ENCODE measurements around the gene MEP1A.
"Not testable (repeated sequence)": the region's sequence is repeated elsewhere in the genome, so short reads cannot be mapped to it uniquely, and the experiment has no call there.

Gene MEP1A, protein sequence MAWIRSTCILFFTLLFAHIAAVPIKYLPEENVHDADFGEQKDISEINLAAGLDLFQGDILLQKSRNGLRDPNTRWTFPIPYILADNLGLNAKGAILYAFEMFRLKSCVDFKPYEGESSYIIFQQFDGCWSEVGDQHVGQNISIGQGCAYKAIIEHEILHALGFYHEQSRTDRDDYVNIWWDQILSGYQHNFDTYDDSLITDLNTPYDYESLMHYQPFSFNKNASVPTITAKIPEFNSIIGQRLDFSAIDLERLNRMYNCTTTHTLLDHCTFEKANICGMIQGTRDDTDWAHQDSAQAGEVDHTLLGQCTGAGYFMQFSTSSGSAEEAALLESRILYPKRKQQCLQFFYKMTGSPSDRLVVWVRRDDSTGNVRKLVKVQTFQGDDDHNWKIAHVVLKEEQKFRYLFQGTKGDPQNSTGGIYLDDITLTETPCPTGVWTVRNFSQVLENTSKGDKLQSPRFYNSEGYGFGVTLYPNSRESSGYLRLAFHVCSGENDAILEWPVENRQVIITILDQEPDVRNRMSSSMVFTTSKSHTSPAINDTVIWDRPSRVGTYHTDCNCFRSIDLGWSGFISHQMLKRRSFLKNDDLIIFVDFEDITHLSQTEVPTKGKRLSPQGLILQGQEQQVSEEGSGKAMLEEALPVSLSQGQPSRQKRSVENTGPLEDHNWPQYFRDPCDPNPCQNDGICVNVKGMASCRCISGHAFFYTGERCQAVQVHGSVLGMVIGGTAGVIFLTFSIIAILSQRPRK

DNA sequence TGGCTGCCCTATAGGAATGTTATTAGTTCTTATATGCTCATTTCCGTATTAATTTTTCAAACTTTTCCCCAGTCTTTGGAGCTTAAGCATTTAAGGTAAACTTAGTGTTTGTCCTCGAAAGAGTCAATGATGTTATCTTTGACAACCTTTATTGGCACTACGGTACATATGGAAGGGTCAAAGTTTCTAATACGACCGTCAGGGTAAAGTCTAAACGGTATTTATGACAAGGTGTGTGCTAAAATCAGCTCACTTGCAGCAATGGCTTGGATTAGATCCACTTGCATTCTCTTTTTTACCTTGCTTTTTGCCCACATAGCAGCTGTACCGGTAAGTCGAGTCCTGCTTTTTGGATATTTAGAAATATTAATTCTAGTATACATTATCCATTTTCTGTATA lies at the start of gene MEP1A:
Gene MEP1A, plus strand, starts transcription at position 252 of the 400 bp plus-strand sequence. Its CDS starts 10 bp downstream, at position 262.
- Mint-ChIP-seq H3K36me3 (no peaks in the 10 kb centered on the region), H3K9me3 (no peaks in the 10 kb centered on the region), H3K27ac (no peak within 1 kb of the TSS), H3K27me3 (no peaks in the 10 kb centered on the region), H3K4me3 (no peak within 1 kb of the TSS), H3K4me1 (no peaks in the 10 kb centered on the region)
- CTCF ChIA-PET = no interaction called here
- no peak for DNase-seq

DNA sequence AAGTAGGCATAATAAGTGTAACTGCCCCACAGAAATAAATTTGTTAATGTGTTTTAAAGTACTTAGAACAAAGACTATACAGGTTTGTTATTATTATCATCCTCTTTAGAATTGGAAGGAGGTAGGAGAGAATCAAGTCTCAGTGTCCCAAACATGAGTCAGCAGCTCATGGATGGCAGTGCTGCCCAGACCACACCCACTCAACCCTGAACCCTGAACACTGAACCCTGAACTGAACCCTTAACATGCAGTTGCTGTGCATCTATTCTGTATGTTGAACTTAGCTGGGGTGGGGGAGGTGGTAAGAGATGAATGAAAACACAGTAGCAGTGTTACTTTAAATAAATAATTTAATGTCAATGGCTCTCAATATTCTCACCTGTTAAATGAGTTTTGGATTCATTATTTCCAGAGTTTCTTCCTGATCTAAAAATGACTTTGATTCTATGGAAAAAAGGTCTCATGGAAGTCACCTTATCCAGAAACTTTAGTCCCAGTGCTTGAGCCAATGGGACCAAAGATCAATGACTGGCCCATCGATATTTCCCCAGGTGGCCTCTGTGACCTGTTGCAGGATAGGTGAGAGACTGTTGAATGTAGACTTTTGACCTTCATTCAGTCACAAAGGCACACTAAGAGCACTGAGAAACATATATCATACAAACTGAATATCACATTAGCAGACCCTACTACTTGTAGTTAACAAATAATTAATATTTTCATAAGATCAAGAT lies 49.6 kb upstream of the MEP1A start:
- no peaks in the 10 kb centered on the region for H3K9me3 Mint-ChIP-seq
- CTCF ChIA-PET = no interaction called here
- H3K4me3 Mint-ChIP-seq = no peak overlapping the region
- peaks cover 3% of the 10 kb centered on the region for H3K27me3 Mint-ChIP-seq
- H3K4me1 Mint-ChIP-seq = no peaks in the 10 kb centered on the region
- DNase-seq = no peak
- no peak overlapping the region for H3K27ac Mint-ChIP-seq
- no peaks in the 10 kb centered on the region for H3K36me3 Mint-ChIP-seq

DNA sequence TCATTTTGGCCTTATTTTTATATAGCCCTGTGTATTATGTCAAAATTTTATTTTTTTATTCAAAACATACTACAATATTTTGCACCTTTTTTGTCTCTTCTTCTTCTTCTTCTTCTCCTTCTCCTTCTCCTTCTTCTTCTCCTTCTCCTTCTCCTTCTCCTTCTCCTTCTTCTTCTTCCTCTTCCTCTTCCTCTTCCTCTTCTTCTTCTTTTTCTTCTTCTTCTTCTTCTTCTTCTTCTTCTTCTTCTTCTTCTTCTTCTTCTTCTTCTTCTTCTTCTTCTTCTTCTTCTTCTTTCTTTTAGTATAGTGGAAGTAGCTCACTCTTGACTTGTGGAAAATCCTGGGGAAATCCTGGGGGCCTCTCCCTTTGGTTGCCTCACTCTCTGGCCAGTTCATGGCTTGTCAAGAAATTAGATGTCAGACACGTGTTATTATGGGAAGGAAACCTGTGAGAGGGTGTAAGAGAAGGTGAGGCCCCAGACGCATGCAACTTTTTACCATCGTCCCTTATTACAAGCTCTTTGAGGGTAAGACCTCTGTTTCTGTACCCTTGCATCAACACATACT lies 48.9 kb upstream of the MEP1A start:
- H3K36me3 Mint-ChIP-seq, H3K4me3 Mint-ChIP-seq, H3K9me3 Mint-ChIP-seq, H3K27ac Mint-ChIP-seq, H3K27me3 Mint-ChIP-seq, CTCF ChIA-PET, DNase-seq, H3K4me1 Mint-ChIP-seq: not testable (repeated sequence)

DNA sequence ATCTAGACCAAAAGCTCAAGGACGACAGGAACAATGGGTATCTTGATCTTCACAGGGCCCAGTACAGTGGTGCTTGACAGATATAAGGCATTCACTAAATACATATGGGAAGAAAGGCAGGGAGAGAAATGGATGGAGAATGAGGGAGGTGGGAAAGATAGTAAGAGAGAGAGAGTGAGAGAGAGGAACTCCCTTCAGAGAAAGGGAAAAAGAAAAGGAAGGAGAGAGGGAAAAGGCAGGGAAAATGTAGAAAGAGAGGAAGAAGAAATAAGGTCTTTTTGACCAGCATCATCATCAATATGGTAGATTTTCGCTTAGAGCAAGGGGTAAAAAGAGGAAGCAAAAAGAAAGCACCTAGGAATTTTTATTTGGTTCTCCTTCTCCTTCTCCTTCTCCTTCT lies 47.2 kb upstream of the MEP1A start:
- CTCF ChIA-PET = no interaction called here
- Mint-ChIP-seq H3K27ac (no peak overlapping the region), H3K4me1 (no peaks in the 10 kb centered on the region), H3K4me3 (no peak overlapping the region), H3K9me3 (no peaks in the 10 kb centered on the region), H3K27me3 (peaks cover 3% of the 10 kb centered on the region), H3K36me3 (no peaks in the 10 kb centered on the region)
- no peak for DNase-seq

DNA sequence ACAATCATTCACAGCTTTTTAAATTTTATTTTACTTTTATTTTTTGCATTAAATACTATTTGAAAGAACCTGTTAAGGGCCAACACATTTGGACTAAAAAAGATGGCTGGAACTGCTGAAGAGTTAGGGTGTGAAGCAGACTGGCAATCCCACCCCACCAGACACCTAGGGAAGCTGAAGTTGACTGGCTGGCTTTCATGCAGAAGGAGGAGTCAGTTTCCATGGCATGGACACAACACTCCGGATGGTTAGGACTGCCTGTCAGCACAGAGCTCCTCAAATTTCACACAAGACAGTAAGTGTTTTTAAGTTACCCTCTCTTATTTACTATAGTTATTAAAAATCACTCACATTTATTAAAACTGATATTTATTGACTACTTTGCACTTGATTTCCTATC lies 46.5 kb upstream of the MEP1A start, which contains the start of gene ANKRD66:
Gene ANKRD66, plus strand, starts transcription at position 238 of the 400 bp plus-strand sequence. CDS start 5,016 bp downstream, outside the sequence.
- CTCF ChIA-PET = no interaction called here

DNA sequence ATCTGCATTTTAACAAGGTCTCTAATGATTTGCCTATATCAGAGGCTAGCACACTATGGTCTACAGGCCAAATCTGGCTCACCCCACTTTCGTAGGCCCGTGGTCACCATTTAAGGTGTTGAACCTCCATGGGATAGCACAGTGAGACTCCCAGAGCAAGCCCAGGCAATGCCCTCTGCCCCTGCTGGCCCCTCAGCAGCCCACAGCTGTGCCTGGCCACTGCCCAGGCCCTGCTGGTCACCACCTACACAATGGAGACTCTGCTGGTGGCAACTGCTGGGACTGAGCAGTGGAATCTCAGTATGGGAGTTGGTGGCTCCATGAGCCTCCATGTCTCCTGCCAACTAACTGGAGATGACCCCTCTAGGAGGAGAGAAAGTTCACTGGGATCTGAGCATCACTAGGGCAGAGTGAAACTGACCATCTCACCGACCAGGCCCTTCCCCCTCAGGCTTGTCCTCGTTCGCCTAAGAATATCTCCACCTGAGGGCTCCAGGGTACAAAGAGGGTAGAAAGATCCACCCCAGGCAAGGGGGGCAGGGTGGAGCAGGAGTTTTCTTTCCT lies 44.2 kb upstream of the MEP1A start:
- no peak for DNase-seq
- CTCF ChIA-PET = no interaction called here
- Mint-ChIP-seq H3K9me3 (no peaks in the 10 kb centered on the region), H3K36me3 (no peaks in the 10 kb centered on the region), H3K4me1 (no peaks in the 10 kb centered on the region), H3K4me3 (no peak overlapping the region), H3K27me3 (peaks cover 3% of the 10 kb centered on the region), H3K27ac (no peak overlapping the region)

More for the DNA sequence above, 46.5 kb upstream of the MEP1A start, which contains the start of gene ANKRD66:
- Mint-ChIP-seq H3K4me3 (no peak within 1 kb of the TSS), H3K27me3 (peaks cover 3% of the 10 kb centered on the region), H3K4me1 (no peaks in the 10 kb centered on the region), H3K27ac (no peak within 1 kb of the TSS), H3K9me3 (no peaks in the 10 kb centered on the region), H3K36me3 (no peaks in the 10 kb centered on the region)
- no peak for DNase-seq

DNA sequence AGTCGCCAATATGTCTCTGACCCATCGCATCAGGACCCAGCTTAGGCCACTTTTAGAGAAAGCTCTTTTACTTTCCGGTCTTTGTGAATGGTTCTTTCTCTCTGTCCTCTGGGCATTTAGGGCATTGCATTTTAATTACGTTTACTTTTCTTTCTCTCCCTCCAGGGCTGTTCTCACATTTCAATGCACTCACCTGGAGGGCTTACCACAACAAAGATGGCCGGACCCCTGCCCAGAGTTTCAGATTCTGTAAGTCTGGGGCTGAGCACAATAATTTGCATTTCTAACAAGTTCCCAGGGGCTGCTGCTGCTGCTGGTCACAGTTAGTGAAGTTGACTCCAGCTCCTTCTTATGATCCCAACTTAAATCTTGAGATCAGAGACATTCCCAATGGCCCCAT lies 43.5 kb upstream of the MEP1A start:
- CTCF ChIA-PET = no interaction called here
- H3K9me3 Mint-ChIP-seq = no peaks in the 10 kb centered on the region

DNA sequence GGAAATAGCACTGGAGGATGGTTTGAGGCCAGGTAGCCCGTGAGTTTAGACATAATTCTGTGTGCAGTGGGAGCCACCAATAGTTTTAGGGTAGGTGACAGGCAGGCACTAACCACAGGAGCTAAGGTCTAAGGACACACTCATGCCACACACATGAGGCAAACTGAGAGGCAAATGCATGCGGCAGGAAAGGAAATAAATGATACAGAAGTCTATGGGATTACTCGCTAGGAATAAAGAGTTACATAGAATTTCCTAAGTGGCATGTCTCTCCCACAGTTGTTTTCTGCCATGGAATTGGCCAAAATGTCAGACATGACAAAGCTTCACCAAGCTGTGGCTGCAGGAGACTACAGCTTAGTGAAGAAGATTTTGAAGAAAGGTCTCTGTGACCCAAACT lies 41.5 kb upstream of the MEP1A start:
- Mint-ChIP-seq H3K4me3 (no peak overlapping the region), H3K9me3 (no peaks in the 10 kb centered on the region)

More for the DNA sequence above, 43.5 kb upstream of the MEP1A start:
- H3K27me3 Mint-ChIP-seq = peaks cover 3% of the 10 kb centered on the region
- no peak for DNase-seq
- no peaks in the 10 kb centered on the region for H3K4me1 Mint-ChIP-seq
- no peaks in the 10 kb centered on the region for H3K36me3 Mint-ChIP-seq
- no peak overlapping the region for H3K27ac Mint-ChIP-seq
- no peak overlapping the region for H3K4me3 Mint-ChIP-seq

DNA sequence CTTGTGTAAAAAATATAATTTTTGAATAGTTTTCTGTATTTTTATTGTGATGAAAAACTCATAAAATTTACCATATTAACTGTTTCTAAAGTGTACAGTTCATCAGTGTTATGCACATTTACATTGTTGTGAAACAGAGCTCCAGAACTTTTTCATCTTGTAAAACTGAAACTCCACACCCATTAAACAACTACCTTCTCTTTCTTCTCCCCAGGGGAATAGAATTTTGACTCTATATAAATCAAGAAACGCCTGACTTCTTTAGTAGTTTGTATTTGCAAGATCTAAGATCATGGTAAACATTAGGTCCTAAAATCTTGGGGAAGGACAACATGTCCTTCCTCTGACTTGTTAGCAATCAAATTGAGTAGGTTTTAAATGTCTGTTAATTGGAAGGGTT lies 37.3 kb upstream of the MEP1A start:
- Mint-ChIP-seq H3K27me3 (no peaks in the 10 kb centered on the region), H3K9me3 (no peaks in the 10 kb centered on the region), H3K4me3 (no peak overlapping the region), H3K27ac (no peak overlapping the region), H3K4me1 (no peaks in the 10 kb centered on the region), H3K36me3 (no peaks in the 10 kb centered on the region)
- DNase-seq = no peak
- CTCF ChIA-PET = no interaction called here

More for the DNA sequence above, 41.5 kb upstream of the MEP1A start:
- CTCF ChIA-PET = no interaction called here
- H3K36me3 Mint-ChIP-seq = no peaks in the 10 kb centered on the region
- H3K27me3 Mint-ChIP-seq = no peaks in the 10 kb centered on the region
- no peaks in the 10 kb centered on the region for H3K4me1 Mint-ChIP-seq
- H3K27ac Mint-ChIP-seq = no peak overlapping the region
- no peak for DNase-seq

DNA sequence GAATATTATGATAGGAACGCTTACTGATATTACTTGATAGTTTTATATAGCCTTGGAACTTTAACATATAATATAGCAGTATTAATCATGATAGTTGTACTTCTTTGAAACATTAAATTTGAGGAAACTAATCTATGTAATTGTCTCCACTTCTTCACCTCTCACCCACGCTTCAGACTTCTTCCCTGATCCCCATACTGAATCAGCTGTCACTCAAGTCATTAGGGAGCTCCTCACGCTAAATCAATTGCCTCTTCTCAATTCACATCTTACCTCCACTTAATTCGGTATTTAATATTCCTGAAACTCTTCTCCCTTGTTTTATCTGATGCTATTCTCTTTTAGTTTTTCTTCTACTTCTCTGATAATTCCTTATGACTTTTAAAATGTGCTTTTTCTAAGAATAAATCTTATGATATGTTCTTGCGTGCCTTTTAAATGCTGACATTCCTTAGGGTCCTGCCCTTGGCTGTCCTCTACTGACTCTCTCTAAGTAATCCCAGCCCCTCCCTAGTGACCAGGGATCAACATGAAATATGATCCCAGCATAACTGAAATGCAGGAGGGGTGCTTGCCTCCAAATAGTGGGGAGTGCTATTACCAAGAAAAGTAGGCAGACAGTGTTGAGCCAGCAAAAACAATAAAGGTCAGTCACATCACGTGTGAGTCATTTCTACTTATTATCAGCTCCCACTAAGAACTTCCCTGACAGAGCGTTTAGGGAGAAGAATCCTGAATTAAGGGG lies 36.5 kb upstream of the MEP1A start:
- CTCF ChIA-PET = no interaction called here
- H3K9me3 Mint-ChIP-seq = no peaks in the 10 kb centered on the region
- no peak overlapping the region for H3K4me3 Mint-ChIP-seq
- H3K27me3 Mint-ChIP-seq = no peaks in the 10 kb centered on the region
- no peaks in the 10 kb centered on the region for H3K4me1 Mint-ChIP-seq
- DNase-seq = no peak
- no peaks in the 10 kb centered on the region for H3K36me3 Mint-ChIP-seq
- no peak overlapping the region for H3K27ac Mint-ChIP-seq

DNA sequence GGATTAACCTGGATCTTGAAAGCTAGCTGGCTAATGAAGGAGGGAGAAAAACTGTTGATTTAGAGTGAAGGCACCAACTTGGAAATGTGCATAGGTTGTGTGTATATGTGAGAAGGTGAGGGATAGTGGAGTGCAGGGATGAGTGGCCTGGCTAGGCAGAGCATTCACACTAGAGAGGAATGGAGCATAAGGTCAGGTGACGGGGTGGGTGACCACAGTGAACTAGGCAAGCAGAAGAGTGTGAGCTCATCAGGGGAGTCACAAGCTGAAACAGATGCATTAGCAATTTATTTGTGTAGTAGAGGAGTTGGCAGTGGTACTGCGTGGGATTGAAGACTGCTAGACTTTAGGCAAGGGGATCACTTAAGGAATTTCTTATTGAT lies 36.0 kb upstream of the MEP1A start:
- Mint-ChIP-seq H3K27ac (no peak overlapping the region), H3K27me3 (no peaks in the 10 kb centered on the region), H3K9me3 (no peaks in the 10 kb centered on the region), H3K4me1 (no peaks in the 10 kb centered on the region), H3K4me3 (no peak overlapping the region), H3K36me3 (no peaks in the 10 kb centered on the region)
- no peak for DNase-seq
- CTCF ChIA-PET = no interaction called here

DNA sequence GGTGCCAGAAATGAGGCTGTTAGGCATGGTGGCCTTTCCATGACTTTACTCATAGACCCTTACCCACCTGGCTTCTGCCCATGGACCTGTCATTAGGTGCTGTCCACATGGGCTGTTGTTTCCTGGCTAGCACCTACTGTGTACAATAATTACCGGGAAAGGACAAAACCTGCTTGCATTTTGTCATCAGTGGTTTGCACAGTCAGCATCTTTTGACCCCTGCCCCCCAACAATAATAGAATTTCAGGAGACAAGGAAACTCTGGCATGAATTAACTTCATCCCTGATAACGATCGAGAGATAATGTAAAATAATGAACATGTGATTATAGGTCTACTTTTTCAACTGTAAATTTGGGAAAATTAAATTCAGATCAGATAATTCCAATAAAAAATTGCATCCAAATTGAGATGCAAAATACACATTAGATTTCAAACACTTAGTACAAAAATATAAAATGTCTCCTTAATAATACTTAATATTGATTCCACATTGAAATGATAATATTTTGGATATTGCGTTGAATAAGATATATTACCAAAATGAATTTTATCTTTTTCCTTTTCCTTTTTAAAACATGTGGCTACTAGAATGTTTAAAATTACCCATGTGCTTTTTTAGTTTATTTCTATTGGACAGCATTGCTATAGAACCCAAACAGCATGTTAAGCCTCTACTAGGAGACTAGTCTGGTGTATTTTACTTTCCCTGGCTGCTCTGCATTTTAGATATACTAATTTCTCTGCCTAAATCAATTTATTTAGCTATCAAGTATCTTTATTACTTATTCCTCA lies 34.0 kb upstream of the MEP1A start:
- Mint-ChIP-seq H3K9me3 (no peaks in the 10 kb centered on the region), H3K4me3 (no peak overlapping the region), H3K27me3 (no peaks in the 10 kb centered on the region), H3K36me3 (no peaks in the 10 kb centered on the region), H3K27ac (no peak overlapping the region), H3K4me1 (no peaks in the 10 kb centered on the region)
- no peak for DNase-seq
- CTCF ChIA-PET = no interaction called here

DNA sequence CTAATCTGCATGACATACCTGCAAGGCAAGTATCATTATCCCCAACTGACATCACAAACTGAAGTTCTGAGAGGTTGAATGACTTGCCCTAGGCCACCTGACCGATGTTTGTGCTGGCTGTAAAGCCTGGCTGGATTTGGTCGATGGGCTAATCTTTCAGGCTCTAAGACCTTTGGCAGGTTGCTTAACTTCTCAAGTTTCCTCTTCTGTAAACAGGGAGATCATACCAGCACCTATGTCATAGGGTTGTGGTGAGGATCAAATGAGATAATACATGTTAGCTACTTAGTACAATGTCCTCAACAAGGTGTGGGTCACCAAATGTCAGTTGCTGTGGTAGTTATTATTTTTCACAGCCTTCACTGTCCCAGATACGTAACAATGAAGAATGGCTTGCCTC lies 32.3 kb upstream of the MEP1A start:
- no peak overlapping the region for H3K27ac Mint-ChIP-seq
- CTCF ChIA-PET = no interaction called here
- H3K9me3 Mint-ChIP-seq = no peaks in the 10 kb centered on the region
- no peaks in the 10 kb centered on the region for H3K4me1 Mint-ChIP-seq
- peaks cover 3% of the 10 kb centered on the region for H3K27me3 Mint-ChIP-seq
- H3K4me3 Mint-ChIP-seq = no peak overlapping the region
- no peak for DNase-seq
- no peaks in the 10 kb centered on the region for H3K36me3 Mint-ChIP-seq

Measured in activated naive CD4-positive, alpha-beta T cell treated with anti-CD3 and anti-CD28 coated beads, Interleukin-2, amount 10 ng/mL, durations not matched to agents 7 days and 5 days (primary cell).